CD4-positive, alpha-beta T cell treated with Interleukin-17A for 1 hour (primary cell): ENCODE results near the gene LRRC10B.
"Not testable (repeated sequence)": the region's sequence is repeated elsewhere in the genome, so short reads cannot be mapped to it uniquely, and the experiment has no call there.

ENCODE experiments used
- DNase-seq: peaks from one replicate; pipeline ENCODE4 v3.0.0-alpha.2; 2020

Gene LRRC10B

DNA sequence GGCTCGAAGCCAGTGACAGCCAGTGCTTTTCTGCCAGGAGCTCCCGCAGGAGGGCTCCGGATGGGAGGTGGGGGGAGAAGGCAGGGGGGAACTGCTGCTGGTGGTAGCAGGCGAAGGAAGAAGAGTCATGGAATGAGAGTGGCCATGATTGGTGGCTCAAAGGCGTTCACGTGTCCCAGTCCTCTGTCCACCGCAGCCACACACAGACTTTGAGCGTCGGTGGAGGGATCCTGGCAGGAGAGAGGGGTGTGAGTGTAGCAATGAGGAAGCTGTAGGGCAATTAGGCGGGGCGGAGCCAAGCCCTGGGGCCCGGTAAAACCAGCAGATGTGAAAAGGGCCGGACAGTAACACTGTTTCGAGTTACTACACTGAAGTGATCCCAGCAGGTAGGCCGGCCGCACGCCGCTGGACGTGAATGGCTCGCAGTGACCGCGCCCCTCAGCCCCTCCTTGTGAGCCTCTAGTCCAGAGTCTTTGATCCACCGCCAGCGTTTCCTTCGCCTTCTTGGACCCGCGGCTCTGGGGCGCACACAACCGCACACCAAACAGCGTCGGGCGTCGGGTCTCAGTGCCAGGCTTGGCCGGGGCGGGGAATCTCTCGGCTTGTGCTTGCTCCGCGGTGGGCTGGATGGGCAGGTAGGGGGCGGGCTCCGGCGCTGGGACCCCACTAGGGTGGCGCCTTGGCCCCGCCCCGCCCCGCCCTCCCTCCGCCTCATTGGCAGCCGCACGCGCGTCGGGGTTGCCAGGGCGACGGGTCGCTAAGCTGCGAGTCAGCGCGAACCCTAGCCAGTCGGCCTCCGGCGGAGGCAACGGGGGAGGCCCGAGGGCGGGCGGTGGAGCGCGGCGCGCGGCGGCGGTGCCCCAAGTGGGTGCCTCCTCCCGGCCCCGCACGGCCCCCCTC is at the start of gene LRRC10B:
TSS of gene LRRC10B (plus strand) at position 788 of the 900 bp plus-strand sequence. CDS start 250 bp downstream, outside the sequence.
- DNase-seq: peak; percentile 15

DNA sequence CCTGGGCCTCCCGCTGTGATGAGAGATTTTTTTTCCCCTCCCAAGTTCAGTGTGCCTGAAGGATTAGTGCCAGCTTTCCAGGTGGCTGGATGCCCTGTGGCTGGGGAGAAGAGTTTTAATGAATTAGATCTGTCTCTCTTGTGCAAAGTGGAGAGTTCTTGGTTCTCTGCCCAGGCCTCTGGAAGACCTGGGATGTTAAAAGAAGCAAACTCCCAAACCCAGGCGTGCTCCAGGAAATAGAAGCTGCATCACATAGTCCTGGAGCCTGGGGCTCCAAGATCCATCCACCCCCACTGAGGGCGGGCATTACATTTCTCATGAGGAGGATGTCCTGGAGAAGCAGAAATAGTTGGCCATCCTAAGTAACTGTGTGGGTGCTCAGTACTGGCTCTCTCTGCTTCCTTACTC is 48.1 kb upstream of the LRRC10B start:
- no peak for DNase-seq

GRCh38 chr11:61460986-61461385 is 47.6 kb upstream of the LRRC10B start:
- DNase-seq: no peak

GRCh38 chr11:61467602-61468001 is 40.9 kb upstream of the LRRC10B start:
- not testable (repeated sequence) for DNase-seq

GRCh38 chr11:61468002-61468401 is 40.5 kb upstream of the LRRC10B start:
- DNase-seq: no peak

DNA sequence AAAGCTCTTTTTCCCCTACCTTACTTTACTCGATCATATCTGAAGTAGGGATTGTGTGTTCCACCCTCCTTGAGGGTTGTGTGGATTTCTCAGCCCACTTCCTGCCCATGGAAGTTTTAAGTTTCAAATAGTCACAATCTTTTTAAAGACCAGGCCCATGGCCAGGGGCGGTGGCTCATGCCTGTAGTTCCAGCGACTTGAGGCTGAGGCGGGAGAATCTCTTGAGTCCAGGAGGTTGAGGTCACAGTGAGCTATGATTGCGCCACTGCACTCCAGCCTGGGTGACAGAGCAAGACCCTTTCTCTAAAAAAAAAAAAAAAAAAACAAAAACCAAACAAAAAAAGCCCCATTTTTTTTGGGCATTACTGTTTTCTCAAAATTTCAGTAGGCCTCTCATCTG is 36.3 kb upstream of the LRRC10B start:
- DNase-seq: no peak

- DNase-seq: no peak
Measured at GRCh38 chr11:61472868-61473267, 35.7 kb upstream of the LRRC10B start.

DNA sequence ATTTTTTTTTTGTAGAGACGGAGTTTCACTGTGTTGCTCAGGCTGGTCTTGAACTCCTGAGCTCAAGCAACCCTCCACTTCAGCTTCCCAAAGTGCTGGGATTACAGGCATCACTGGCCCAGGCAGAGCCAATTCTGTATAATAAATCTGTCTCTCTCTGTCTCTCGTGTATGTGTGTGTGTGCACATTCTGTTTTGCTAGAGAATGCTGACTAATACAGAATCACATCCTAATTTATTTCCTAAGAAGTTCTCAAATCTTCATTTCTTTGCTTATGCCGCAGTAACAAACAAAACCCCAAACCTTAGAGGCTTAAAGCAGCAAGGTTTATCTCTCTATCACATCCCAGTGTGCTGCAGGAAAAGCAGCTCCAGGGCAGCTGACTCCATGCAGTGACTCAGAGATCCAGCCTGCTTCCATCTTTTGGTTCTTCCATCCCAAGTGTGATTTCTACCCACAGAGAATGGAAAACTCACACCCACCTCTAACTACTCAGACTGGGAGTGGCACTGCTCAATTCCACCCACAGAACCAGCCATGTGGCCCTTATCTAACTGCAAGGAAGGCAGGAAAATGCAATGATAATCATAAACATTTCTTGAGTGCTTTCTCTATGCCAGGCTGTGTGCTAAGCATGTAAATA is 35.1 kb upstream of the LRRC10B start:
- no peak for DNase-seq

DNA sequence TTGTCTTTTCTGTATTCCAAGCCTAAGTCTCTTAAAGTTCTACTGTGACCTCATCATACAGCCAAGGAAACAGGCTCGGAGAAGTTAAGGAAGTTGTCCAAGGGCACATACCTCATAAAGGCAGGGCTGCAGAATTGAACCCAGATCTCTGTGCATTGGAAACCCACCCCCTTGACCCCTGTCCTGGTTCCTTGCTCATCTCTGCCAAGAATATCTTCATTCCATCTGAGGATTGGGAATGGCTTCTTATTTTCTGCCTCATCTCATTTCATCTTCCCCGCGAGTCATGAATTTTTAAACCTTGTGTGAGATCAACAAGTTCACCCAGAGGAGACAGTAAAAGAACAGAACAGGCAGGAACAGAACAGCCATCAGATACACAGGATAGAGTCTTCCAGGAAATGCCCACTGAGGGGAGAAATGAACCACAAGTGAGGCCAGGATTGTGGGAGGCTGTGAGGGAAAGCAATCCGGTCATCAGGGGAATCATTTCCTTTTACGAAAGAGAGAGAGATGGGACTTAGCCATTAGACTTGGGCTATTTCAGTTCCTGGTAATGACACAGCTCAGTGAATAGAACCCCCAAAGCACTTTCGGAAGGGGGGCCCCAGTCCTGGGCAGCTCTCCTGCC is 34.4 kb upstream of the LRRC10B start:
- DNase-seq: no peak

GRCh38 chr11:61475433-61475832 is 33.1 kb upstream of the LRRC10B start:
- DNase-seq: no peak

DNA sequence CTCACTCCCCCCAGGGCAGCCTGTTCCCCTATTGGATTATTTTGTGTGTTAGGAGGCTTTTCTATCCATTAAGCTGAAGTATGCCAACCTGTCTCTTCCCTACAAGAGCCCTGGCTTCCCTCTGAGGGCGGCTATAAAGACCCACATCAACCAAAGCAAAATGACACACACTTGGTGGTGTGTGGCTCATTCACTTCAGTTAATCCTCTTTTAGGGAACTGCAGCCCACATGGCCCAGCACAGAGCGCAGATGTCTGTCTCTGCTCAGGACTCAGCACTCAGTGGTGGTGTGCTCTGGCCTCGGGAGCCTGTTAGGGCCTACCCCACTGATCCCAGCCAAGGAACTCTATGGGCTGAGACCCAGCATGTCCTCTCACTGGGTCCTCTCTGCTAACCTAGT is 32.2 kb upstream of the LRRC10B start:
- DNase-seq: no peak

- no peak for DNase-seq
Measured at GRCh38 chr11:61477126-61477525, 31.4 kb upstream of the LRRC10B start.

- peak; percentile 36 for DNase-seq
Measured at GRCh38 chr11:61477727-61478148, 30.8 kb upstream of the LRRC10B start.

DNA sequence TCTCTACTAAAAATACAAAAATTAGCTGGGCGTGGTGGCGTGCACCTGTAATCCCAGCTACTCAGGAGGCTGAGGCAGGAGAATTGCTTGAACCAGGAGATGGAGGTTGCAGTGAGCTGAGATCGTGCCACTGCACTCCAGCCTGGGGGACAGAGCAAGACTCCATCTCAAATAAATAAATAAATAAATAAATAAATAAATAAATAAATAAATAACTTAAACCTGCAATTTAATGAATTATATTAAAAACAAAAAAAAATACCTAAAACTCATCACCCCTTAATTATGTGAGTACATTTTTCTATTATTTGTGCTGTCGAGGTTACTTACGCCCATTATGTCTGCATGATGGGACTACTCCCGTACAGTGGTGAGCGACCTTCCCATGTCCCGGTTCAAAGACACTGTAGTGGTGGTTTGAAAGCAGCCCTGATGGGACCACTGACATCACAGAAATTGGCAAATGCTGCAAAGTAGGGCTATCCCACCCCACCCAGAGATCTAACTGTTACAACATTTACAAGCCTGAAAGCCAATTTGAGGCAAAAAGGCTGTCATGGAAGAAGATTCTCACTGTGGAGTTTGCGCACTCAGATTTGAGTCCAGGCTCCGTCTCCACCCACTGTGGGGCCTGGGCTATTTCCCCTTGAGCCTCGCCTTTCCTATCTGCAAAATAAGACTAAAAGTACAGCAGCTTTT is 29.0 kb upstream of the LRRC10B start:
- DNase-seq: not testable (repeated sequence)

GRCh38 chr11:61480261-61480993 is 28.1 kb upstream of the LRRC10B start:
- no peak for DNase-seq

DNA sequence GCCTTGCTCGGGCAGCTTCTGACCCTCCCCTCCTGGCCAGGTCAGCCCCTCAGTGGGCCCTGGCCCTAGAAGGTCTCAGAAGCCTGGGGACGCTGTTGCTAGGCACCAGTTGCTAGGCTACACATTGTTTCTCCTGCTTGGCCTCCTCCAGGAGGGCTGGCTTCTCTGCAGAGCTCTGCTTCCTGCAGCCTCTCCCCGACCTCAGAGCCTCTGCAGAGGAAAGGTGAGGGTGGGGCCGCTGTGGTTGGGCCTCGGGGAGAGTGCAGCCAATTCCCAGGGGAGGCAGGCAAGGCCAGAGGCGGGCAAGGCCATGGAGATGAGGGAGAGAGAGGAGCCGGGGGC is 27.6 kb upstream of the LRRC10B start:
- DNase-seq: no peak

- no peak for DNase-seq
Measured at GRCh38 chr11:61481806-61482205, 26.7 kb upstream of the LRRC10B start.

DNA sequence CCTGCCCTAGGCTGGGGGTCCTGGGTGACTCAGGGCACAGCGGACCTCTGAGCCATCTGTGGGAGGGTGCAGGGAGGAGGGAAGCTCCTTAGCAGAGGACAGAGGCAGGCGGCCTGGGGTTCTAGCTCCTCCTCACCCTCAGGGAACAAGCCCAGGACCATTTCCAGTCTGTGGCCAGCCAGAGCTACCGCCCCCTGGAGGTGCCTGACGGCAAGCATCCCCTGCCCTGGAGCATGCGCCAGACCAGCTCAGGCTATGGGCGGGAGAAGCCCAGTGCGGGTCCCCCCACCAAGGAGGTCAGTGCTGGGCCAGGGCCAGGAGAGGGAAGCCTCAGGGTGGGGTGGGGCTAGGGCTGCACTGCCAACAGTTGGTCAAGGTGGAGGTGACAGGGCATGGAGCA is 26.0 kb upstream of the LRRC10B start:
- DNase-seq: no peak

GRCh38 chr11:61484541-61484940 is 24.0 kb upstream of the LRRC10B start:
- no peak for DNase-seq

GRCh38 chr11:61485080-61485479 is 23.5 kb upstream of the LRRC10B start:
- no peak for DNase-seq

DNA sequence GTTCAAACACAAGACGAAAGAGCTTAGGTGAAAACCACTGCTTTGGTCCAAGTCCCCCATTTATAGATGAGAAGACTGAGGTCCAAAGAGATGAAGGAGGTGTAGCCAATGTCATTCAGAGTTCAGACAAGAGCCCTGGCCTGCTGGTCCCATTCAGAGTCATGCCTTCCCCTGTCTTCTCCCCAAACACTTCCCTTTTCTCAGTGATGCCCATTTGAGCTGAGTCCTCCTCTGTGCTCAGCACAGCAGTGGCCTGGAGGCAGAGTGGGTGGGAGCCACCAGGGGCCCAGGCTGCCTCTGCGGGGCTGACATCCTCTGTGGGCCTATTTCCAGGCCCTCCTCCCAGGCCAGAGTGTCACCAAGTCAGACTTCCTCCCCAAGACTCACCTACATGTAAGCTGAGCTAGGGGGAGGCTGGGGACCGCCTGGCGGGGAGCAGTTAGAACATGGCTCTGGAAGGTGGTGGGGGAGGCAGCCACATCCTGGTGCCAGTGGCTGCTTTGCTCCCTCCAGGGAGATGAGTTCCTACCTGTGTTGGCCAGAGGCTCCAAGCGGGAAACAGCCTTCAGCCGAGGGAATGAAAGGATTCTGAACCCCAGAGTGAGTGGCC is 22.4 kb upstream of the LRRC10B start:
- DNase-seq: no peak

- DNase-seq: no peak
Measured at GRCh38 chr11:61486779-61487178, 21.8 kb upstream of the LRRC10B start.
